ENCODE measurements around the gene HERC6.

The HERC6 gene

DNA sequence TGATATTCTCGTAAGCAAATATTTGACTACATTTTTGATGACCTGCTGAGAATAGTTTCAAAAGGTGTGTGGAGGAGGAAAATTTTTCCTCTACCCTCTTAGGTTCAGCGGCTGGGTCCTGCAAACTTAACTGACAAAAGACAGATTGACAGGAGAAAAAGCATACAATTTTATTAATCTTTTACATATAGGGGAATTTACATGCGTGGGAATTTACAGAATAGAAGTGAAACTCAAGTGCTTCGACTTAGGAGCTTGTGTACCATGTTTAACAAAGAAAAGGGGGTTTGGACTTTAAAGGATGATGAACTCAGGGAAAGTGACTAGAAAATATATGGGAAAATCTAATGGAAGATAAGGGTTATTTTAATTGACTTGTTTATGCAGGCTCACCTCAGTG lies 2.5 kb downstream of the HERC6 start:
- peak; percentile 13 for FAIRE-seq
- TF ChIP-seq POLR2AphosphoS5 (IDR thresholded peaks at IDR 0.05; ENCODE audit: low read depth, low read length) (no peak), SPI1 (IDR thresholded peaks at IDR 0.05; ENCODE audit: low read depth, low read length) (no peak), POLR2A (IDR thresholded peaks at IDR 0.05; ENCODE audit: low read depth, low read length) (no peak)
- DNase-seq (ENCODE audit: insufficient read length, low spot score): no peak

DNA sequence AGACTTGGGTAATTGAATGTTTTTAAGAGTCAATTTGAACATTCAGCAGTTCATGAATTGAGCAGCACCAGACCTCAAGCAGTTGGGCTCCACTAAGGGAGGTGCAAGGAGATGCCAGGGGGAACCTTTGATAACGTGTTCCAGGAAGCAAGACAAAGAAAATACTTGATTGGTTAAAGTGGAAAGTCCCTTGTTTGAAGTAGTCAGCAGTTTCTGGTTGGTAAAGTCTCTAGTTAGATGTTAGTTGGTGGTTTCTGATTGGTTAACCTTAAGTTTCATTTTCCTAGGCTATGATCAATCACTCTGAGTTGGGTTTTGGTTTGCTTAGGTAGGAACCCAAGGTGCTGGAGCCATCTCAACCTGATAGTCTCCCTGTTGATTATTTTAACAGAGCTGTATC lies 4.0 kb downstream of the HERC6 start:
- peak; percentile 71 for FAIRE-seq

DNA sequence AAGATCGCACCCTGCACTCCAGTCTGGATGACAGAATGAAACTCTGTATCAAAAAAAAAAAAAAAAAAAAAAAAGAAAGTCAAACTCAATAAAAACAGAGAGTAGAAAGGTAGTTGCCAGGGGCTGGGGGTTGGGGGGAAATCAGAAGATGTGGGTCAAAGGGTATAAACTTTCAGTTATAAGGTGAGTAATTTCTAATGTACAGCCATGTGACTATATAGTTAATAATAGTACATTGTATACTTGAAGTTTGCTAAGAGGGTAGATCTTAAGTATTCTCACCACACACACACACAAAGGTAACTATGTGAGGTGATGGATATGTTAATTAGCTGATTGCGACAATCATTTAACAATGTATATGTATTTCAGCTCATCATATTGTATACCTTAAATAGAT lies 11.5 kb downstream of the HERC6 start:
- DNase-seq (ENCODE audit: insufficient read length, low spot score) (no peak), FAIRE-seq (no peak)
- TF ChIP-seq POU2F2 (IDR thresholded peaks at IDR 0.05; ENCODE audit: low read depth, low read length) (no peak), POLR2A (IDR thresholded peaks at IDR 0.05; ENCODE audit: low read depth, low read length) (no peak), PAX5 (IDR thresholded peaks at IDR 0.05; ENCODE audit: insufficient read depth, low read length, severe bottlenecking) (no peak), TAF1 (IDR thresholded peaks at IDR 0.05; ENCODE audit: low read depth, low read length) (no peak), POLR2AphosphoS5 (IDR thresholded peaks at IDR 0.05; ENCODE audit: low read depth, low read length) (no peak), SPI1 (IDR thresholded peaks at IDR 0.05; ENCODE audit: low read depth, low read length) (no peak)

More for the DNA sequence above, 4.0 kb downstream of the HERC6 start:
- no peak for DNase-seq (ENCODE audit: insufficient read length, low spot score)
- TF ChIP-seq POLR2A (IDR thresholded peaks at IDR 0.05; ENCODE audit: low read depth, low read length): no peak; the same call in 1 of the 2 replicates
- no peak for TF ChIP-seq TAF1 (IDR thresholded peaks at IDR 0.05; ENCODE audit: low read depth, low read length)
- no peak for TF ChIP-seq POLR2AphosphoS5 (IDR thresholded peaks at IDR 0.05; ENCODE audit: low read depth, low read length)
- no peak for TF ChIP-seq PAX5 (IDR thresholded peaks at IDR 0.05; ENCODE audit: insufficient read depth, low read length, severe bottlenecking)
- TF ChIP-seq SPI1 (IDR thresholded peaks at IDR 0.05; ENCODE audit: low read depth, low read length): no peak
- TF ChIP-seq POU2F2 (IDR thresholded peaks at IDR 0.05; ENCODE audit: low read depth, low read length): no peak

DNA sequence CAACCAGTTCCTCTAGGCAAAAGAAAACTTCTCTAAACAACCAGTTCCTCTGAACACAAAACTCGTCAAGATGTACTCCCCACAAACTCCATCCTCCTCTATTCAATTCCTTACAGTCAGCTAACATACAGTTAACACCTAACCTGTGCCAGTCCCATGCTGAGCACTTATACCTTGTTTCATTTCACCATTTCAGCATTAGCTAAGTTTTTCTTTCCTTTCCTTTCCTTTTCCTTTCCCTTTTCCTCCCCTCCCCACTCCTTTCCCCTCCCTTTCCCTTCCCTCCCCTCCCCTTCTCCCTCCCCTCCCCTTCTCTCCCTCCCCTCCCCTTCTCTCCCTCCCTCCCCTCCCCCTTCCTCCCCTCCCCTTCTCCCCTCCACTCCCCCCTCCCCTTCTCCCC lies 13.1 kb downstream of the HERC6 start:
- FAIRE-seq: no peak
- no peak for DNase-seq (ENCODE audit: insufficient read length, low spot score)
- TF ChIP-seq TAF1 (IDR thresholded peaks at IDR 0.05; ENCODE audit: low read depth, low read length): no peak
- no peak for TF ChIP-seq PAX5 (IDR thresholded peaks at IDR 0.05; ENCODE audit: insufficient read depth, low read length, severe bottlenecking)
- TF ChIP-seq POLR2AphosphoS5 (IDR thresholded peaks at IDR 0.05; ENCODE audit: low read depth, low read length): no peak
- TF ChIP-seq POLR2A (IDR thresholded peaks at IDR 0.05; ENCODE audit: low read depth, low read length): no peak
- no peak for TF ChIP-seq SPI1 (IDR thresholded peaks at IDR 0.05; ENCODE audit: low read depth, low read length)
- TF ChIP-seq POU2F2 (IDR thresholded peaks at IDR 0.05; ENCODE audit: low read depth, low read length): no peak

DNA sequence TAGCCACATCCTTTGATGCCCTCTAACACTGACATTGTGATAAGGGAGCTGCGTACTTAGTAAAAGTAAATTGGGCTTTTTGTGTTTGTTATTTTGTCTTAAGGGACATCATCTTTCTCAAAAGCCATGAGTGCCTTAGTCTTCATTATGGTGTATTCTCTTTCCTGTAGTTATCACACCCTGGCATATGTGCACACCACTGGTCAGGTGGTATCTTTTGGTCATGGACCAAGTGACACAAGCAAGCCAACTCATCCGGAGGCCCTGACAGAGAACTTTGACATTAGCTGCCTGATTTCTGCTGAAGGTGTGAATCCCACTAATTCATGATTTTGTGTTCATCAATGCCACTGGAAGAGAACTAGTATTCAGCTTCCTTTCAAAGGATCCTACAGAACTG lies 18.0 kb downstream of the HERC6 start:
- FAIRE-seq (peak; percentile 68), DNase-seq (ENCODE audit: insufficient read length, low spot score) (no peak)
- TF ChIP-seq SPI1 (IDR thresholded peaks at IDR 0.05; ENCODE audit: low read depth, low read length) (no peak), POU2F2 (IDR thresholded peaks at IDR 0.05; ENCODE audit: low read depth, low read length) (no peak), TAF1 (IDR thresholded peaks at IDR 0.05; ENCODE audit: low read depth, low read length) (no peak), POLR2A (IDR thresholded peaks at IDR 0.05; ENCODE audit: low read depth, low read length) (no peak), PAX5 (IDR thresholded peaks at IDR 0.05; ENCODE audit: insufficient read depth, low read length, severe bottlenecking) (no peak), POLR2AphosphoS5 (IDR thresholded peaks at IDR 0.05; ENCODE audit: low read depth, low read length) (no peak)

DNA sequence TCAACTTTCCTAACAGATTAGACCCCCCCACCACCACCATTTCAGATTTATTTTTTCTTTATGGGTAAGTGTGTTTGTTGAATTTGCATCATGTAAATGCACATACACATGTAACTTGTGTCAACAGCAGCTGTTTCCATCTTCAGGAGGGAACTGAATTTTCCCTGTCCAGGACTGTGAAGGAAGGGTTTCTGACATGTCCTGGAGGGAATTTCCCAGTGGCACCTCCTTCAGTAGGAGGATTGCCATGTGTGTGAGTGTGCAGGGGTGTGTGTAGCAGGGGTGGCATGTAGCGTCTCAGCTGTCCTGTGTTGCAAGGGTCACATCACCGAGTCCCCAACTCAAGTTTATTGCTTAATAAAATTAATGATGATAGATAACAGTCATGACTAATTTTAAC lies 19.7 kb downstream of the HERC6 start:
- TF ChIP-seq POLR2AphosphoS5 (IDR thresholded peaks at IDR 0.05; ENCODE audit: low read depth, low read length) (no peak), POU2F2 (IDR thresholded peaks at IDR 0.05; ENCODE audit: low read depth, low read length) (no peak), POLR2A (IDR thresholded peaks at IDR 0.05; ENCODE audit: low read depth, low read length) (no peak), PAX5 (IDR thresholded peaks at IDR 0.05; ENCODE audit: insufficient read depth, low read length, severe bottlenecking) (no peak), TAF1 (IDR thresholded peaks at IDR 0.05; ENCODE audit: low read depth, low read length) (no peak), SPI1 (IDR thresholded peaks at IDR 0.05; ENCODE audit: low read depth, low read length) (no peak)
- no peak for FAIRE-seq
- no peak for DNase-seq (ENCODE audit: insufficient read length, low spot score)

DNA sequence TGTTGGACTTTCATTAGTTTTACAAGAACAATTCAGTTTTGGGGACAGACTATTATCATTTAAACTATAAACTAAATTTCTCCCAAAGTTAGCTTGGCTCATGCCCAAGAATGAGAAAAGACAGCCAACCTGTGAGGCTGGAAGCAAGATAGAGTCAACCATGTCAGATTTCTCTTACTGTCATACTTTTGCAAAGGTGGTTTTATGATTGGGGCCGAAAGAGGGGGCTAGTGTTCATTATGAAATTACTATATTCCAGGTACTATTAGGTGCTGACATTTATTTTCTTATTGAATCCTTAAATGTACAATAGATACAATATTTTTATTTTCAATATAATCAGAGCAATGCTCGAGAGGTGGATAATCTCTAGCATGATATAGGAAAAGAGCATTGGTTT lies 30.6 kb downstream of the HERC6 start:
- DNase-seq (ENCODE audit: insufficient read length, low spot score): no peak
- no peak for FAIRE-seq
- TF ChIP-seq PAX5 (IDR thresholded peaks at IDR 0.05; ENCODE audit: insufficient read depth, low read length, severe bottlenecking) (no peak), SPI1 (IDR thresholded peaks at IDR 0.05; ENCODE audit: low read depth, low read length) (no peak), POLR2A (IDR thresholded peaks at IDR 0.05; ENCODE audit: low read depth, low read length) (no peak), TAF1 (IDR thresholded peaks at IDR 0.05; ENCODE audit: low read depth, low read length) (no peak), POLR2AphosphoS5 (IDR thresholded peaks at IDR 0.05; ENCODE audit: low read depth, low read length) (no peak), POU2F2 (IDR thresholded peaks at IDR 0.05; ENCODE audit: low read depth, low read length) (no peak)

DNA sequence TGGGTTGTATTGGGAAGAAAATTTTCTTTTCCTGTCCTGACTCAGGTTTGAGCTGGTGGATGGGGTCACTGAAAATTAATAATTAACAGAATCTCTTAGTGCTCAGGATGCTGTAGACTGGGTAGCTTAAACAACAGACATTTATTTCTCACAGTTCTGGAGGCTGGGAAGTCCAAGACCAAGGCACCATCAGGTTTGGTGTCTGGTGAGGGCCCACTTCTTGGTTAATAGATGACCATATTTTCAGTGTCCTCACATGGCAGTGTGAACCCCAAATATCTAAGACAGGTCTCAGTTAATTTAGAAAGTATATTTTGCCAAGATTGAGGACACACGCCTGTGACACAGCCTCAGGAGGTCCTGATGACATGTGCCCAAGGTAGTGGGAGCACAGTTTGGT lies 31.1 kb downstream of the HERC6 start:
- no peak for FAIRE-seq
- TF ChIP-seq POU2F2 (IDR thresholded peaks at IDR 0.05; ENCODE audit: low read depth, low read length) (no peak), PAX5 (IDR thresholded peaks at IDR 0.05; ENCODE audit: insufficient read depth, low read length, severe bottlenecking) (no peak), SPI1 (IDR thresholded peaks at IDR 0.05; ENCODE audit: low read depth, low read length) (no peak), POLR2AphosphoS5 (IDR thresholded peaks at IDR 0.05; ENCODE audit: low read depth, low read length) (no peak), POLR2A (IDR thresholded peaks at IDR 0.05; ENCODE audit: low read depth, low read length) (no peak), TAF1 (IDR thresholded peaks at IDR 0.05; ENCODE audit: low read depth, low read length) (no peak)
- no peak for DNase-seq (ENCODE audit: insufficient read length, low spot score)

DNA sequence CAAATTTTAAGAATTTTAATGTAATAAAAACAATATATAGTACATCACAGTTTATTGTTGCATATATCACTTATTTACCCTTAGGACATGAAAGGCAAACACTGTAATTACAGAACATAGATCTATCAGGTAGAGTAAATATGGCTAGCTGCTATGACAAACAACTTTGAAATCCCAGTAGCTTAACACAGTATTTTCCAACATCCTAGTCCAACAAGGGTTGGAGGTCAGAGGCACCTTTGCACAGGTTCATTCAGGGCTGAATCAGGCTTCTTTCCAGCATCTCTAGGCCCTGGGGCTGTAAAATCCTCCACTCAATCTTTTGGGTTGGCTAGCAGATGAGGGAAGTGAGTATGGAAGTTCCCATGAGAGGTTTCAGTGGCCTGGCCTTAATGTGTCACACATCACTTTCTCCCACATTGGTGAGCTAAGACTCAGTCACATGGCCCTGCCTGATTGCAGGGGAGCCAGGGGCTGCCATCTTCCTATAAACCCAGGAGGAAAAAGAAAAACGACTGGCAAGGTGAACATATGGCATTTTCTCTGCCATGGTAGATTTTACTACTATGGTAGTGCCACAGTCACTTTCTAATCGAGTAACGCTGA lies 32.9 kb downstream of the HERC6 start:
- DNase-seq (ENCODE audit: insufficient read length, low spot score) (no peak), FAIRE-seq (no peak)
- TF ChIP-seq SPI1 (IDR thresholded peaks at IDR 0.05; ENCODE audit: low read depth, low read length) (peak; percentile 63), POLR2AphosphoS5 (IDR thresholded peaks at IDR 0.05; ENCODE audit: low read depth, low read length) (no peak)

DNA sequence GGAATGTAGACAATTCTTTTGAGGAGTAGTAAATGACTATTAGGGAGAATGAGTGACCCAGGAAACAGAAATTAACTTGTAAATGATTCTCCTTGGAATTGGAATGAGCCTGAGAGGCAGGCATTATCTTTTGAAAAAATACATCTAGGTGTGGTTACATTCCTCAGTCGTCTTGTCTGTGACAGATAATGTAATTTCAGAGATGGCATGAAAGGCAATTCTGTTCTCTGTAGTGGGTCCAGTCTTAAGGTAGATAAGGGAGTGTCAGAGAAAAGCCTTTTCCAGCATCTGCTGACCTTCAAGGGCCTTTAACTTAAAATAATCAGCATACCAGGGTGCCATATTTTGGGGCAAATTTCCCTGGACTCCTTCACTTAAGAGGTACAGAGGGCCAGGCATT lies 35.1 kb downstream of the HERC6 start:
- FAIRE-seq (no peak), DNase-seq (ENCODE audit: insufficient read length, low spot score) (no peak)
- no peak for TF ChIP-seq PAX5 (IDR thresholded peaks at IDR 0.05; ENCODE audit: insufficient read depth, low read length, severe bottlenecking)
- TF ChIP-seq POLR2AphosphoS5 (IDR thresholded peaks at IDR 0.05; ENCODE audit: low read depth, low read length): no peak
- no peak for TF ChIP-seq TAF1 (IDR thresholded peaks at IDR 0.05; ENCODE audit: low read depth, low read length)
- no peak for TF ChIP-seq POU2F2 (IDR thresholded peaks at IDR 0.05; ENCODE audit: low read depth, low read length)
